ENCODE measurements around the gene MED25. TPM values are rescaled to one million over a fixed set of nuclear protein-coding genes. Genes with fewer than 3 reads are reported as not detected.

MED25 gene
- total RNA-seq = 100 to 1,000 TPM in 1 of 2 donors, 10 to 100 TPM in 1; 38.4 to 173 TPM

GRCh38 chr19:49817964-49818648 lies at the start of gene MED25:
MED25 (plus strand) TSS chr19:49818289; CDS start chr19:49818342, 53 bp downstream.
- H3K36me3 ChIP-seq = no peaks in the 10 kb centered on the region
- TF ChIP-seq CTCF (IDR thresholded peaks at IDR 0.05) (peak in 3 of 4 experiments; percentile 14 to 76 (median 59)), POLR2AphosphoS5 (IDR thresholded peaks at IDR 0.05) (peak; percentile 92), POLR2A (IDR thresholded peaks at IDR 0.05) (peak; percentile 87)
- peak within 1 kb of the TSS; percentile 67 to 79 for H3K4me3 ChIP-seq
- DNase-seq (ENCODE audit: low spot score) = peak; percentile 77
- H3K27ac ChIP-seq = peak within 1 kb of the TSS; percentile 91 to 93
- WGBS = under 1% methylated on average over 57 of the region's 57 CpGs
- no peaks in the 10 kb centered on the region for H3K27me3 ChIP-seq (replicated peaks; ENCODE audit: insufficient read depth)
- peaks cover 3% of the 10 kb centered on the region for H3K4me1 ChIP-seq (replicated peaks)
- no peaks in the 10 kb centered on the region for H3K9me3 ChIP-seq
- intact Hi-C loops (cut with DNase I) = loop anchor here (5.0 kb wide), 1 partner anchor 34 kb away; the partner anchor contains the start of gene PTOV1

- Histone ChIP-seq H3K27me3 (replicated peaks; ENCODE audit: insufficient read depth) (no peaks in the 10 kb centered on the region), H3K4me1 (replicated peaks) (peaks cover 10% of the 10 kb centered on the region), H3K27ac (no peak overlapping the region), H3K9me3 (no peaks in the 10 kb centered on the region), H3K4me3 (no peak overlapping the region), H3K36me3 (no peaks in the 10 kb centered on the region)
- no peak for DNase-seq (ENCODE audit: low spot score)
- intact Hi-C loops (cut with DNase I) = no loop called here
- TF ChIP-seq POLR2AphosphoS5 (IDR thresholded peaks at IDR 0.05) (no peak), CTCF (IDR thresholded peaks at IDR 0.05) (no peak), POLR2A (IDR thresholded peaks at IDR 0.05) (no peak)
- 92% methylated on average over 8 of the region's 8 CpGs for WGBS
These were observed 47.6 kb upstream of the MED25 start for GRCh38 chr19:49770529-49770928.

- intact Hi-C loops (cut with DNase I) = no loop called here
- H3K27me3 ChIP-seq (replicated peaks; ENCODE audit: insufficient read depth) = no peaks in the 10 kb centered on the region
- no peak overlapping the region for H3K4me3 ChIP-seq
- no peak for TF ChIP-seq POLR2A (IDR thresholded peaks at IDR 0.05)
- no peak for TF ChIP-seq CTCF (IDR thresholded peaks at IDR 0.05)
- no peak for TF ChIP-seq POLR2AphosphoS5 (IDR thresholded peaks at IDR 0.05)
- no peaks in the 10 kb centered on the region for H3K36me3 ChIP-seq
- WGBS = 88% methylated on average over 13 of the region's 13 CpGs
- peaks cover 10% of the 10 kb centered on the region for H3K4me1 ChIP-seq (replicated peaks)
- no peaks in the 10 kb centered on the region for H3K9me3 ChIP-seq
- DNase-seq (ENCODE audit: low spot score) = no peak
- no peak overlapping the region for H3K27ac ChIP-seq
These were observed 46.4 kb upstream of the MED25 start for GRCh38 chr19:49771674-49772139.

GRCh38 chr19:49772850-49773432 lies 45.1 kb upstream of the MED25 start:
- WGBS = 77% methylated on average over 10 of the region's 10 CpGs
- TF ChIP-seq POLR2AphosphoS5 (IDR thresholded peaks at IDR 0.05) (no peak), CTCF (IDR thresholded peaks at IDR 0.05) (no peak), POLR2A (IDR thresholded peaks at IDR 0.05) (no peak)
- intact Hi-C loops (cut with DNase I) = no loop called here
- no peaks in the 10 kb centered on the region for H3K36me3 ChIP-seq
- H3K27ac ChIP-seq = no peak overlapping the region
- no peak for DNase-seq (ENCODE audit: low spot score)
- H3K4me3 ChIP-seq = no peak overlapping the region
- H3K9me3 ChIP-seq = no peaks in the 10 kb centered on the region
- peaks cover 5% of the 10 kb centered on the region for H3K4me1 ChIP-seq (replicated peaks)
- no peaks in the 10 kb centered on the region for H3K27me3 ChIP-seq (replicated peaks; ENCODE audit: insufficient read depth)

All from prostate gland (tissue), 2 donors.